Measurements from ENCODE around the gene CAPN12. TPM values are rescaled to one million over a fixed set of nuclear protein-coding genes. Genes with fewer than 3 reads are reported as not detected.

The CAPN12 gene
- polyA plus RNA-seq, 1 donor (not counting 4 experiments of a cell fraction or from before 2014, with no cell fraction given): 5.6 TPM

DNA sequence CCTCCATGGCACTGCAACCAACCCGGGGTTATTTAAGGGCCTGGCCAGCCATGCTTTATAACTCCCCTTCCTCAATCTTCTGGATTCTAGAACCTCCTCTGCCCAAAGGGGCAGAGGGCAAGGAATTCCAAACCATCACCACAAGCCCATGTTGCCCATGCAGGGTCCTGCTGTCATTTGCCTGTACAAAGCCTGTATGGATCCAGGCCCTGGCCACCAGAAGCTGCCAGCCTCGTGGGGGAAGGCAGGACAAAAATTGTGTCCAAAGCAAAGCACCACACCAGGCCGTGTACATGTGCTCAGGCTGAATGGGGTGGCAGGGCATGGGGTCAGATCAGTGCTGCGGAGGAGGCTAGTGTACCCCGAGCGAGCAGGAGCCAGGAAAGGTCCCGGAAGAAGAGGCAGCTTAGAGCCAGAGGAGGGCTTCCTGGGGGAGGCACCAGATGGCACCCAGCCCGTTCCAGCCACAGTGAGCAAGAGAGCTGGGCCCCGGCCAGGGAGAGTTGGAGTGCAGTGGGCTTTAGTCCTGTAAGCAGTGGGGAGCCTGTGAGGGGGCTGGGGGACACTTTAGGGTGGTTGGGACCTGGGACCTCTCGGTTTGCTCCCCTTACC lies 35.8 kb downstream of the CAPN12 start:
- Histone ChIP-seq H3K4me3 (ENCODE audit: control insufficient read depth in 2 of 3, extremely low read depth in 1 of 3, insufficient read depth in 2 of 3, low read depth in 1 of 3, low read length in 3 of 3) (no peak overlapping the region), H2AFZ (ENCODE audit: control insufficient read depth, low read length) (no peak overlapping the region), H3K79me2 (ENCODE audit: control insufficient read depth, insufficient read depth, low read length) (peaks cover 84% of the 10 kb centered on the region), H3K9ac (ENCODE audit: control insufficient read depth, extremely low read depth, insufficient read depth, low read length) (no peak overlapping the region), H3K9me3 (ENCODE audit: control insufficient read depth, low read depth, low read length) (no peaks in the 10 kb centered on the region), H3K4me2 (ENCODE audit: control insufficient read depth, extremely low read depth, insufficient read depth, low read depth, low read length) (no peak overlapping the region), H3K27me3 (ENCODE audit: control insufficient read depth, extremely low read depth, insufficient read depth, low read length) (no peaks in the 10 kb centered on the region), H3K27ac (ENCODE audit: control insufficient read depth, insufficient read depth, low read length) (no peak overlapping the region), H3K9me1 (ENCODE audit: control insufficient read depth, extremely low read depth, insufficient read depth, low read length) (no peaks in the 10 kb centered on the region), H4K20me1 (ENCODE audit: control insufficient read depth, extremely low read depth, insufficient read depth, low read length) (peaks cover 3% of the 10 kb centered on the region), H3K36me3 (ENCODE audit: control insufficient read depth in 2 of 2, extremely low read depth in 1 of 2, insufficient read depth in 2 of 2, low read length in 2 of 2) (peaks cover 85 to 93% of the 10 kb centered on the region in 2 experiments), H3K4me1 (ENCODE audit: control insufficient read depth, extremely low read depth, insufficient read depth, low read length) (peaks cover 24% of the 10 kb centered on the region)
- dilution Hi-C loops (cut with MboI; ENCODE audit: extremely low pct_ligation_motif_present, low sequenced_read_pairs): no loop called here
- TF ChIP-seq, protein P1, sequence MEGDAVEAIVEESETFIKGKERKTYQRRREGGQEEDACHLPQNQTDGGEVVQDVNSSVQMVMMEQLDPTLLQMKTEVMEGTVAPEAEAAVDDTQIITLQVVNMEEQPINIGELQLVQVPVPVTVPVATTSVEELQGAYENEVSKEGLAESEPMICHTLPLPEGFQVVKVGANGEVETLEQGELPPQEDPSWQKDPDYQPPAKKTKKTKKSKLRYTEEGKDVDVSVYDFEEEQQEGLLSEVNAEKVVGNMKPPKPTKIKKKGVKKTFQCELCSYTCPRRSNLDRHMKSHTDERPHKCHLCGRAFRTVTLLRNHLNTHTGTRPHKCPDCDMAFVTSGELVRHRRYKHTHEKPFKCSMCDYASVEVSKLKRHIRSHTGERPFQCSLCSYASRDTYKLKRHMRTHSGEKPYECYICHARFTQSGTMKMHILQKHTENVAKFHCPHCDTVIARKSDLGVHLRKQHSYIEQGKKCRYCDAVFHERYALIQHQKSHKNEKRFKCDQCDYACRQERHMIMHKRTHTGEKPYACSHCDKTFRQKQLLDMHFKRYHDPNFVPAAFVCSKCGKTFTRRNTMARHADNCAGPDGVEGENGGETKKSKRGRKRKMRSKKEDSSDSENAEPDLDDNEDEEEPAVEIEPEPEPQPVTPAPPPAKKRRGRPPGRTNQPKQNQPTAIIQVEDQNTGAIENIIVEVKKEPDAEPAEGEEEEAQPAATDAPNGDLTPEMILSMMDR (optimal IDR thresholded peaks at IDR 0.05 in 1 of 3, IDR thresholded peaks at IDR 0.05 in 1 of 3, conservative IDR thresholded peaks at IDR 0.05 in 1 of 3; ENCODE audit: extremely low read depth in 1 of 3, insufficient read depth in 2 of 3, low read length in 3 of 3): no peak
- no peak for TF ChIP-seq EZH2 (IDR thresholded peaks at IDR 0.05; ENCODE audit: low read length)
- DNase-seq (ENCODE audit: low read depth, low spot score) (no peak), FAIRE-seq (no peak)

DNA sequence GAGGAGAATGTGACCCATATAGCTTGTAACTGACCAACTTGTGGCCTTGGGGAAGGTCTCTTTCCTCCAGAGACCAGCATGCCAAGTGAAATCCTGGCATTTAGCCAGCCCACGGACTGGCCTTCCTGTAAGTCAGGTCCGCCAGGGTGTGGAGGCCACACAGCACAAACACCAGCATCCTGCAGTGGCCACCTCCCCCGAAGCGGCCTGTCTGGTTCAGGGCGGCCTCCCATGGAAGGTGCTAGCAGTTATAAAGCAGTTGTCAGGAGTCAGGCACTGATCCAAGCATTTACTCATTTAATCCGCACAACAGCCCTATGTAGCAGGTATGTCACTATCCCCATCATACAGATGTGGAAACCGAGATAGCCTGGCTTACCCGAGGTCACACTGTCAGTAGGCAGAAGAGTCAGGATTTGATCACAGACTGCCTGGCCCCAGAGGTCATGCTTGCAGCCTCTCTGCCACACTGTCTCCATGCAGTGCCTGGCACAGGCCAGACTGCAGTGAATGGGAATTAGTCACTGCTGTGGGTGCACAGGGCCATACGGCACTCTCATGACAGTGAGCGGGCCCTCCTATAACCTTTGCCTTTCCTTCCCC lies 36.7 kb downstream of the CAPN12 start:
- H2AFZ ChIP-seq (ENCODE audit: control insufficient read depth, low read length): no peak overlapping the region
- no peaks in the 10 kb centered on the region for H3K9me1 ChIP-seq (ENCODE audit: control insufficient read depth, extremely low read depth, insufficient read depth, low read length)
- dilution Hi-C loops (cut with MboI; ENCODE audit: extremely low pct_ligation_motif_present, low sequenced_read_pairs): no loop called here
- no peaks in the 10 kb centered on the region for H3K27me3 ChIP-seq (ENCODE audit: control insufficient read depth, extremely low read depth, insufficient read depth, low read length)
- H3K9me3 ChIP-seq (ENCODE audit: control insufficient read depth, low read depth, low read length): no peaks in the 10 kb centered on the region
- H4K20me1 ChIP-seq (ENCODE audit: control insufficient read depth, extremely low read depth, insufficient read depth, low read length): peaks cover 3% of the 10 kb centered on the region
- H3K4me1 ChIP-seq (ENCODE audit: control insufficient read depth, extremely low read depth, insufficient read depth, low read length): peaks cover 24% of the 10 kb centered on the region
- no peak for TF ChIP-seq EZH2 (IDR thresholded peaks at IDR 0.05; ENCODE audit: low read length)
- TF ChIP-seq, protein P1 (optimal IDR thresholded peaks at IDR 0.05 in 1 of 3, IDR thresholded peaks at IDR 0.05 in 1 of 3, conservative IDR thresholded peaks at IDR 0.05 in 1 of 3; ENCODE audit: extremely low read depth in 1 of 3, insufficient read depth in 2 of 3, low read length in 3 of 3): no peak
- FAIRE-seq: no peak
- H3K27ac ChIP-seq (ENCODE audit: control insufficient read depth, insufficient read depth, low read length): no peak overlapping the region
- H3K4me2 ChIP-seq (ENCODE audit: control insufficient read depth, extremely low read depth, insufficient read depth, low read depth, low read length): no peak overlapping the region
- peaks cover 81 to 93% of the 10 kb centered on the region in 2 experiments for H3K36me3 ChIP-seq (ENCODE audit: control insufficient read depth in 2 of 2, extremely low read depth in 1 of 2, insufficient read depth in 2 of 2, low read length in 2 of 2)
- no peak for DNase-seq (ENCODE audit: low read depth, low spot score)
- H3K9ac ChIP-seq (ENCODE audit: control insufficient read depth, extremely low read depth, insufficient read depth, low read length): no peak overlapping the region
- peaks cover 82% of the 10 kb centered on the region for H3K79me2 ChIP-seq (ENCODE audit: control insufficient read depth, insufficient read depth, low read length)
- no peak overlapping the region for H3K4me3 ChIP-seq (ENCODE audit: control insufficient read depth in 2 of 3, extremely low read depth in 1 of 3, insufficient read depth in 2 of 3, low read depth in 1 of 3, low read length in 3 of 3)
